Left lung (tissue), 10 donors: ENCODE results near the gene UXS1. TPM values are rescaled to one million over a fixed set of nuclear protein-coding genes. Genes with fewer than 3 reads are reported as not detected.

Experiments
- ATAC-seq: fragments of 200-7000 bp; cut with Tn5 transposase; one replicate; pipeline ENCODE4 v1.9.1; 2020; ENCODE audit warnings: moderate library complexity
- DNase-seq, 4 donors: peaks; one replicate each; pipeline ENCODE4 v3.0.0-alpha.2; 2013 to 2020
- H3K27ac ChIP-seq, 2 donors: fragments of 200-600 bp; sonication (generic) in 1 of 2; one replicate each; pipeline versions ENCODE4 v1.5.0 to v1.8.0; 2020 to 2021
- H3K27me3 ChIP-seq, 2 donors: fragments of 200-600 bp; sonication (generic) in 1 of 2; one replicate each; pipeline versions ENCODE4 v1.5.0 to v1.8.0; 2020 to 2021
- H3K36me3 ChIP-seq, 2 donors: fragments of 200-600 bp; sonication (generic) in 1 of 2; one replicate each; pipeline versions ENCODE4 v1.5.0 to v1.8.0; 2020 to 2021
- H3K4me1 ChIP-seq, 2 donors: fragments of 200-600 bp; one replicate each; pipeline ENCODE4 v1.8.0; 2021
- H3K4me3 ChIP-seq, 2 donors: fragments of 200-600 bp; sonication (generic) in 1 of 2; one replicate each; pipeline versions ENCODE4 v1.5.0 to v1.8.0; 2020 to 2021; ENCODE audit warnings: mild to moderate bottlenecking in 1 of 2
- H3K9me3 ChIP-seq, 2 donors: fragments of 200-600 bp; sonication (generic) in 1 of 2; one replicate each; pipeline versions ENCODE4 v1.5.0 to v1.8.0; 2020 to 2021
- intact Hi-C, 2 donors: fragments of 100-400 bp; cut with DNase I; formaldehyde crosslinking; loops; one replicate each; pipeline versions ENCODE4 v1.11.2 to v1.14.2; 2022
- polyA plus RNA-seq, 6 donors: library from polyadenylated mRNA; unstranded; fragments of 120-200 nt; gene quantifications; one replicate each; pipeline ENCODE4 v1.2.1, GENCODE V29; 2013; ENCODE audit not compliant: insufficient read length in 6 of 6
- total RNA-seq, 2 donors: library from RNA; stranded (reverse); fragmentation: NEBNext Ultra II Directional; extraction: Animal tissue kit (Norgen Biotek cat#: 25700); gene quantifications; one replicate each; pipeline ENCODE4 v1.2.1, GENCODE V29; 2021
- TF ChIP-seq, protein P1 (sequence below), 2 donors: fragments of 200-600 bp; sonication (generic) in 1 of 2; IDR thresholded peaks; one replicate each; pipeline versions ENCODE4 v1.5.0 to v1.8.0; 2021; ENCODE audit warnings: antibody characterized with exemption in 2 of 2
- donor health status: DM: no; HTN: yes; CAD: no.
- donor health status: DM: no; HTN: no; CAD: no.

The UXS1 gene
- total and polyA plus RNA-seq, 8 donors = 46.9 to 98.5 (median 87.4) TPM

DNA sequence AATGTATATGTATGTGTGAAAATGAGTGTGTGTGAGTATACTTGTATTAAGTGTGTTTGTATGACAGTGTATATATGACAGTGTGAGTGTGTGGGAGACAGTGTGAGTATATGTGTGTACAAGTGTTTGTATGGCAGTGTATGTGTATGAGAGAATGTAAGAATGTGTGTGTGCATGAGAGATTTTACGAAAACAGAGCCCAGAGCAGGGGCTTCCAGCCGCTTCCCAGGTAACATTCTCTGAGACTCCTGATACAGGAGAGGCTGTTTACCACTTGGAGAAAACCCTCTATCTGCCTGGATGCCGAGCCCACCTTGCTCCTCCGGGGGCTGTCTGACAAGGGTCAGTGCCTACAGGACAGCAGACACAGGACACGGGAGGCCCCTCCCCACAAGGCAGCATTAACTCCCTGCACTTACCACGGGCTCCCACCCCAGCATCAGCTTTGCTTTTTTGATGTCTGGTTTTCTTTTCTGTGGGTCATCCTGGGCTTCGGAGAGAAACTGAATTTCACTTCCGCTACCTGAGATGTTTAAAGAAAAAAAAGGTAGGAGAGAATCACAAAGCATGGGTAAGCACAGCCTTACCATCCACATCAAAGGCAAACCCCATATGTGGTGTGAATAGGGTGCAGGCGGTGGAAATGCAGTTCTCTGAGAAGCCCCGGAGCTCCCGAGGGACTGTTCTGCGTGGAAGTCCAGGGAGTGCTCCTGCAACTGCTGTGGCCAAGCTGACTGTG is 97.6 kb downstream of the UXS1 start:
- TF ChIP-seq, protein P1, sequence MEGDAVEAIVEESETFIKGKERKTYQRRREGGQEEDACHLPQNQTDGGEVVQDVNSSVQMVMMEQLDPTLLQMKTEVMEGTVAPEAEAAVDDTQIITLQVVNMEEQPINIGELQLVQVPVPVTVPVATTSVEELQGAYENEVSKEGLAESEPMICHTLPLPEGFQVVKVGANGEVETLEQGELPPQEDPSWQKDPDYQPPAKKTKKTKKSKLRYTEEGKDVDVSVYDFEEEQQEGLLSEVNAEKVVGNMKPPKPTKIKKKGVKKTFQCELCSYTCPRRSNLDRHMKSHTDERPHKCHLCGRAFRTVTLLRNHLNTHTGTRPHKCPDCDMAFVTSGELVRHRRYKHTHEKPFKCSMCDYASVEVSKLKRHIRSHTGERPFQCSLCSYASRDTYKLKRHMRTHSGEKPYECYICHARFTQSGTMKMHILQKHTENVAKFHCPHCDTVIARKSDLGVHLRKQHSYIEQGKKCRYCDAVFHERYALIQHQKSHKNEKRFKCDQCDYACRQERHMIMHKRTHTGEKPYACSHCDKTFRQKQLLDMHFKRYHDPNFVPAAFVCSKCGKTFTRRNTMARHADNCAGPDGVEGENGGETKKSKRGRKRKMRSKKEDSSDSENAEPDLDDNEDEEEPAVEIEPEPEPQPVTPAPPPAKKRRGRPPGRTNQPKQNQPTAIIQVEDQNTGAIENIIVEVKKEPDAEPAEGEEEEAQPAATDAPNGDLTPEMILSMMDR (IDR thresholded peaks at IDR 0.05) = no peak
- no peak overlapping the region for H3K27ac ChIP-seq
- H3K4me3 ChIP-seq = no peak overlapping the region
- peaks cover 0 to 4% of the 10 kb centered on the region in 2 donors for H3K4me1 ChIP-seq
- no peaks in the 10 kb centered on the region for H3K9me3 ChIP-seq
- DNase-seq (no peak), ATAC-seq (no peak)
- H3K27me3 ChIP-seq = no peaks in the 10 kb centered on the region
- intact Hi-C loops = no loop called here
- peaks cover 0 to 74% of the 10 kb centered on the region in 2 donors for H3K36me3 ChIP-seq

DNA sequence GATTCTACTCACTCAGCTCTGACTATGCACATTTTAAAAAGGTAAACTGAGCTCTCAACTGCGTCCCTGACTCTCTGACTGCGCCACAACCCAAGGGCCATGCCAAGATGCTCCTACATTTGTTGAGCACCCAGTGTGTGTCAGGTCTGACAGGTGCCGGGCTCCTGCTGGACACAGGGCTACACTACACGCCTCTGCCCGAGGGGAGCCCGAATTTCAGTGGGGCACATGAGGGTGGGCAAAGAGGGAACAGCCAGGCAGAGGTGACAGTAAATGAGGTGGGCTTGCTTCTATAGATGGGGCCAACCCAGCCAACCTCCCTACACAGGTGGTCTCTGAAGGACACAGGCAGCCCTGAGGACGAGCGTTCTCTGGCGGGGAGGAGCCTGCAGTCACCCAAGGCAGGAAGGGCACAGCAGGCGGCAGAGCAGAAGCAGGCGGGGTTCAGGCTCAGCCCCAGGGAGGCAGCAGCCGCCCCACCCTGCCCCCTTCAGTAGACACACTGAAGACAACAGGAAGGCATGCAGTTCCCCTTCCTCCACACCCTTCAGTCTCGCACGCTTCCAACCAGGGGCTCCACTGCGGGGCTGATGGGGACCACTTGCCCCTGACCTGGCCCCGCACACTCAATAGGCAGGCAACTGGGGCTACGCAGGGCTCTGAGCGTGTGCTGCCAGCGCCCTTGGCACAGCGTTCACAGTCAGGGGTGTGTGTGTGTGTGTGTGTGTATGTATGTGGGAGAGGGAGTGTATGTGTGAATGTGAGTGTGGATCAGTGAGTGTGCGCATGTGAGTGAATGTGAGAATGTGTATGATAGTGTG is 98.4 kb downstream of the UXS1 start:
- H3K4me1 ChIP-seq = peaks cover 0 to 4% of the 10 kb centered on the region in 2 donors
- ATAC-seq (peak; percentile 70), DNase-seq (no peak)
- H3K9me3 ChIP-seq = no peaks in the 10 kb centered on the region
- H3K27ac ChIP-seq = no peak overlapping the region
- no peaks in the 10 kb centered on the region for H3K27me3 ChIP-seq
- no peak overlapping the region for H3K4me3 ChIP-seq
- H3K36me3 ChIP-seq = peaks cover 0 to 70% of the 10 kb centered on the region in 2 donors
- intact Hi-C loops = no loop called here
- TF ChIP-seq, protein P1 (IDR thresholded peaks at IDR 0.05) = no peak

DNA sequence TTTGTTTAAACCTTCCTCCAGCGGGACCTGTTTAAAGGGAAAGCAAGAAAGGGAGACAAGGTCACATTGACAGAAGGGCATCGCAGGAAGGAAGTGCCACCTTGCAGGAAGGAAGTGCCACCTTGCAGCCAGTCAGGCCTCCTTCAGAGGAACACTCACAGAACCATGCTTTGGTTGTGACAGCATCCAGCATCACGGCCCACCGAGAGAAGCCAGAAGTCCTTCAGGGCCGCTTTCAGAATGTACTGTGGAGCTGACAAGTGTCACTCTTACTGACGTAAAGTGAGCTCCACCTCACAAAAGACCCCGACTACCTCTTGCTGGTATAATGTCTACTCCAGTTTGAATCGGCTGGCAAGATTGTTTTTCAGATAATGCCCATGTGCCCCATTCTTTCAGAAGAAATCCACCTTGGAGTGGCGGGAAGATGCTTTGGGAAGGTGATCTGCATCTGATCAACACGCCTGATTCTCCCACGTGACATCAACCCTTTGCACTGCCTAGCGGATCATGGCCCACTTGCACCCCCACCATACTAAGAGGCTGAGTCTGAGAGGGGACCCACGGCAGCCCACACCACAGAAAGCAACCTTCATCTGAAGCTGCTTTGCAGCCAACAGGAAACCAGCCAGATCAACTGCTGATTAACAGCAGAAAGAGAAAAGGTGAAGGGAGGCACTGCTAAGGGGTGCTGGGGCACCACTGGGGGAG is 99.8 kb downstream of the UXS1 start:
- DNase-seq = no peak
- Histone ChIP-seq H3K4me1 (peaks cover 0 to 4% of the 10 kb centered on the region in 2 donors), H3K9me3 (no peaks in the 10 kb centered on the region), H3K4me3 (no peak overlapping the region), H3K27me3 (no peaks in the 10 kb centered on the region), H3K36me3 (peaks cover 0 to 56% of the 10 kb centered on the region in 2 donors), H3K27ac (no peak overlapping the region)
- no peak for ATAC-seq
- TF ChIP-seq, protein P1 (IDR thresholded peaks at IDR 0.05) = no peak
- intact Hi-C loops = no loop called here

DNA sequence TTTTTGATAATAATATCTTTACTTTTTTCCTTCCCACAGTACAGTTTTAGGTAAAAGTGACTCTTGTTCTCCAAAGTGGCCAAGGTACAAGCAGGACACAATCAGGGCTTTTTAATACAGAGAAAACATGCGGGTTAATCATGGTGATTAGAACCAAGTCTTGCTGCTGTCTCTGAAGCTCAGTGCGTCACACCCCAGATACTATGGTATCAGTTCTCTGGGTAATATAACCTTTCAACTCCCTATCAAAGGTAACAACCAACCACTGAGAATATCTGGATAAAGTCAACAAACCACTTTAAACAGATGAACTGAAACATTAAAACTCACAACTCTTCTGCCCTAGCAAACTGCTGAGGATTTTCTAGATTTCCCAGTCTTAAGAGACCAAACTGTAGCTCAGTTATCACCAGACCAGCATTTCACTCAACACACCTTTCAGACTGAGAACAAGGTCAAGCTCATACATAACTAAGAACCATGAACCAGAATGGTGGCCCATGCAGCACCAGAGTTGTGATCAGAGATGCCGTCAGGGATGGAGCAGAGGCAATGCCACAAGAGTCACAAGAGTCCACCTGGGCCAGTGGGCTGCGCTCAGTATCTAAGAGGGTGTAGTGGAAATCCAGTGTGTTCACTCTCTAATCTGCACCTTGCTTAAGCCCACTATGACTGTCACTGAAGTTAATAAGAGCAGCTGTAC is 103.0 kb downstream of the UXS1 start:
- intact Hi-C loops = no loop called here
- TF ChIP-seq, protein P1 (IDR thresholded peaks at IDR 0.05) = no peak
- ATAC-seq (no peak), DNase-seq (no peak)
- Histone ChIP-seq H3K27ac (no peak overlapping the region), H3K4me3 (no peak overlapping the region), H3K36me3 (peaks cover 0 to 29% of the 10 kb centered on the region in 2 donors), H3K9me3 (no peaks in the 10 kb centered on the region), H3K27me3 (no peaks in the 10 kb centered on the region), H3K4me1 (no peaks in the 10 kb centered on the region)
